ENCODE measurements around the gene UNC45B. TPM values are rescaled to one million over a fixed set of nuclear protein-coding genes. Genes with fewer than 3 reads are reported as not detected.
"Not testable (repeated sequence)": the region's sequence is repeated elsewhere in the genome, so short reads cannot be mapped to it uniquely, and the experiment has no call there.

UNC45B gene
- total RNA-seq, 1 experiment from 2014 or later: not detected

DNA sequence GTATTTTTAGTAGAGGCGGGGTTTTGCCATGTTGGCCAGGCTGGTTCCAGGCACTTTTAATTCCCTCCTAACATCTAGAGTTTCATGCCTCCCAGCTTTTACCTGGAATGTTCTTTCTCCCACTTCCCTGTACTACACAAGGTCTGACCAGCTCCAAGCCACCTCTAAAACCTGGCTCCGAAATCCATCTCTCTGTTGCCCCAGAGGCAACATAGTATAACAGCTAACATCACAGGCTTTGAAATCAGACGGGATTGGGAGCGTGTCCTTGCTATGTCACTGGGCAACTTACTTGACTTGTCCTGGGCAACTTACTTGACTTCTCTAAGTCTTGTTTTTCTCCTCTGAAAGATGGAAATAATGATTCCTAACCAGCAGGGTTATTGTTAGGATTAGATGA, 15.1 kb downstream of the UNC45B start:
- in situ Hi-C loops (cut with HindIII; ENCODE audit: low pct_unique_long_range_greater_than_20kb, low sequenced_read_pairs): no loop called here
- no peak for DNase-seq (ENCODE audit: low read depth, low spot score)

DNA sequence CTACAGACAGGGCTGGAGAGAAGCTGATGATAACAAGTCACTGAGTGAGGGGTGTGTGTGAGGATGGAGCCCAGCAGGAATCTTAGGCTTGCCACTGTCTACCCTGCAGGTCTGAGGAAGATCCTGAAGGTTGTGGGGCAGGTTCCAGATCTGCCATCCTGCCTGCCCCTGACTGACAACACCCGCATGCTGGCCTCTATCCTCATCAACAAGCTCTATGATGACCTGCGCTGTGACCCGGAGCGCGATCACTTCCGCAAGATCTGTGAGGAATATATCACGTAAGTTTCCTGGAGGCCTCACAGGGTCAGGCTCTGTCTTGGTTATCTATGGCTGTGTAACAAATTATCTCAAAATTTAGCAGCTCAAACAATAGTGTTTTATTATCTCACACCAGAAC, 16.3 kb downstream of the UNC45B start:
- in situ Hi-C loops (cut with HindIII; ENCODE audit: low pct_unique_long_range_greater_than_20kb, low sequenced_read_pairs): no loop called here
- DNase-seq (ENCODE audit: low read depth, low spot score): no peak

- no peak for DNase-seq (ENCODE audit: low read depth, low spot score)
- in situ Hi-C loops (cut with HindIII; ENCODE audit: low pct_unique_long_range_greater_than_20kb, low sequenced_read_pairs): no loop called here
Observed at GRCh38 chr17:35164716-35165115, 17.1 kb downstream of the UNC45B start.

GRCh38 chr17:35166526-35166925, 18.9 kb downstream of the UNC45B start:
- DNase-seq (ENCODE audit: low read depth, low spot score): no peak
- in situ Hi-C loops (cut with HindIII; ENCODE audit: low pct_unique_long_range_greater_than_20kb, low sequenced_read_pairs): no loop called here

DNA sequence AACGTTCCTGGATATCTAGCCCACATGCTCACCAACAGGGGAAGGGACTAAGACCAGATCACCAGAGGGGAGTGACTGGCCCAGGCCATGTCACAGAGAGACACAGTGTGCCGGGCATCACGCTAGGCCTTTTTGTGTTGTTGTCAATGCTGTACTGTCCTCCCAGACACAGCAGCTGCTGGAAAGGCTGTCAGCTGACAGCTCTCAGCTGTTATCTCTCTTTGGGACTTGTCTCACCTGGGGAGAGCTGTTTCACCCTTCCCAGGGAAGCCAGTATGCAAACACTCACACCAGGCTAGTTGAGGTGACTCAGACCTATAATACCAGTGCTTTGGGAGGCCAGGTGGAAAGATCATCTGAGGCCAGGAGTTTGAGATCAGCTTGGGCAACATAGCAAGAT, 19.4 kb downstream of the UNC45B start:
- in situ Hi-C loops (cut with HindIII; ENCODE audit: low pct_unique_long_range_greater_than_20kb, low sequenced_read_pairs): no loop called here
- DNase-seq (ENCODE audit: low read depth, low spot score): peak; percentile 49

DNA sequence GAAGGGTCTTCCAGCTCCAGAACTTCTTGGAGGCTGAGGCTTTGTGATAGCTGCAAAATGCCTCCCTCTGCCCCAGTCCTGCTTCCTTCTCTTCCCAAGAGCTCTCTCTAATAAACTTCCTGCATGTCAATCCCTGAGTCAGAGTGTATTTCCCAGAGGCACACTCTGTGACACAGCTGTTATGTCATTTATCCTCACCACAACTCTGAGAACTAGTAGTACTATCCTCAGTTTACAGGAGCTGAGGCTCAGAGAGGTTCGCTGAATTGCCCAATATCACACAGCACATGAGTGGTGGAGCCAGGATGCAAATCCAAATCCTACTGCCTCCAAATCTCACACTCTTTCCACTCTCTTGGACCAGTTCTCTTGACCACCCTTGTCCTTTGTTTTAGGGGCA, 20.0 kb downstream of the UNC45B start:
- no peak for DNase-seq (ENCODE audit: low read depth, low spot score)
- in situ Hi-C loops (cut with HindIII; ENCODE audit: low pct_unique_long_range_greater_than_20kb, low sequenced_read_pairs): no loop called here

GRCh38 chr17:35169835-35170363, 22.3 kb downstream of the UNC45B start:
- DNase-seq (ENCODE audit: low read depth, low spot score): no peak
- in situ Hi-C loops (cut with HindIII; ENCODE audit: low pct_unique_long_range_greater_than_20kb, low sequenced_read_pairs): no loop called here

DNA sequence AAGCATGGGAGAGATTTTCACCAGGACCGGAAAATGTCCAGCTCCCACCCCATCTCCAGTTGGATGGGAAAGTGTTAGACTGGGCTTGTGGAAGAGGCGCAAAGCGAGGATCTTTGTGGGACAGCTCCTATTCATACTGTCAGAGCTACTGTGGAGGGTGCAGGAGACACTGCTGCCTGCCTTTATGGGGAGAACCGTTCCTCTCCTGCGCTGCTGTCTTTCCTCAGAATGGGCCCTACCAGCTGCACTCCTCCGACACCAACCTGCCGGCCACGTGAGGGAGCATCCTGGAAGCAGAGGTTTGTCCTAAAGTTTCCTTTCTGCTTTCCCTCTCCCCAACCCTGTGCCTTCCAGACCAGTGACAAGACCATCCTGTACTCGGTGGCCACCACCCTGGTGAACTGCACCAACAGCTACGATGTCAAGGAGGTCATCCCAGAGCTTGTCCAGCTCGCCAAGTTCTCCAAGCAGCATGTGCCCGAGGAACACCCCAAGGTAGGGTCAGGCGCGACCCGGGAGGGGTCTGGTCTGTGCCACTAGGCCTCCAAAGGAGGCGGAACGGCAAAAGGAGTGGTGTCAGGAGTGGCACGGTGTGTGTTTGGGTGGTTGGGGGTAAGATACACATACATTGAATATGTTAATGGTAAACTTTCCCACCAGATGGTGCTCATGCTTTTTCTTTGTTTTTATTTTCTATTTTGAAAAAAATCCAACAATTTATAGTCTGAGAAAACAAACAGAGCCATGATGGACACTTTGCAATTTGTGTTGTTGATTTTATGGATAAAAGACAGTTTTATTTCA, 23.6 kb downstream of the UNC45B start:
- DNase-seq (ENCODE audit: low read depth, low spot score): peak; percentile 53
- in situ Hi-C loops (cut with HindIII; ENCODE audit: low pct_unique_long_range_greater_than_20kb, low sequenced_read_pairs): no loop called here

GRCh38 chr17:35171834-35172233, 24.2 kb downstream of the UNC45B start:
- peak; percentile 4 for DNase-seq (ENCODE audit: low read depth, low spot score)
- in situ Hi-C loops (cut with HindIII; ENCODE audit: low pct_unique_long_range_greater_than_20kb, low sequenced_read_pairs): no loop called here

DNA sequence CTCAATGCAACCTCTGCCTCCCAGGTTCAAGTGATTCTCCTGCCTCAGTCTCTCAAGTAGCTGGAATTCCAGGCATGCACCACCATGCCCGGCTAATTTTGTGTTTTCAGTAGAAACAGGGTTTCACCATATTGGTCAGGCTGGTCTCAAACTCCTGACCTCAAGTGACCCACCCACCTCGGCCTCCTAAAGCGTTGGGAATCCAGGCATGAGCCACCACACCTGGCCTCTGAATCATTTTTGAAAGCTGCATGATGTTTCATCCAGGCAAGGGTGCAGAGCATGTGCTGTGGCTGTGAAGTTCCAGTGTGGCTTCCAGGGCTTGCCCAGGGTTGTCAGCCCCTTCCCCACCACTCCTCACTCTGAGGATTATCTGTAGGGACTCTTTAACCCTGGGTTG, 24.7 kb downstream of the UNC45B start:
- DNase-seq (ENCODE audit: low read depth, low spot score); in situ Hi-C loops (cut with HindIII; ENCODE audit: low pct_unique_long_range_greater_than_20kb, low sequenced_read_pairs): not testable (repeated sequence)

- no peak for DNase-seq (ENCODE audit: low read depth, low spot score)
- in situ Hi-C loops (cut with HindIII; ENCODE audit: low pct_unique_long_range_greater_than_20kb, low sequenced_read_pairs): no loop called here
Observed at GRCh38 chr17:35174835-35175334, 27.3 kb downstream of the UNC45B start.

GRCh38 chr17:35175638-35176415, 28.2 kb downstream of the UNC45B start:
- DNase-seq (ENCODE audit: low read depth, low spot score): no peak
- in situ Hi-C loops (cut with HindIII; ENCODE audit: low pct_unique_long_range_greater_than_20kb, low sequenced_read_pairs): no loop called here

DNA sequence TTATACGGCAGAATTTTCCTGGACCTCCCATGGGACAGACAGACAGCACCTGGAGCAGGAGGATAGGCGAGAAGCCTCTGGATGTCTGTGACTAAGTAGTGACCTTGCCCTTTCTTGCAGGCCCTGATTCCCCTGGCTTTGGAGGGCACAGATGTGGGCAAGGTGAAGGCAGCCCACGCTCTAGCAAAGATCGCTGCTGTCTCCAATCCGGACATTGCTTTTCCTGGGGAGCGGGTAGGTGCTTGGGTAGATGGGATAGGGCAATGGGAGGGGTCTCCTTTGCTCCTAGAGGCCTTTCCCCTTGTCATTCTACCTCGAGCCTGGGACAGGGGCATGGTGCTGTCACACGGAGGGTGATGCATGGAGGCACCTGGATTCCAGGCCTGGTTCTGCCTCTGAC, 29.3 kb downstream of the UNC45B start:
- in situ Hi-C loops (cut with HindIII; ENCODE audit: low pct_unique_long_range_greater_than_20kb, low sequenced_read_pairs): no loop called here
- no peak for DNase-seq (ENCODE audit: low read depth, low spot score)

DNA sequence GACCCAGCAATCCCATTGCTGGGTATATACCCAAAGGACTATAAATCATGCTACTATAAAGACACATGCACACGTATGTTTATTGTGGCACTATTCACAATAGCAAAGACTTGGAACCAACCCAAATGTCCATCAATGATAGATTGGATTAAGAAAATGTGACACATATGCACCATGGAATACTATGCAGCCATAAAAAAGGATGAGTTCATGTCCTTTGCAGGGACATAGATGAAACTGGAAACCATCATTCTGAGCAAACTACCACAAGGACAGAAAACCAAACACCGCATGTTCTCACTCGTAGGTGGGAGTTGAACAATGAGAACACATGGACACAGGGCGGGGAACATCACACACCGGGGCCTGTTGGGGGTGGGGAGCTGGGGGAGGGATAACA, 31.8 kb downstream of the UNC45B start:
- in situ Hi-C loops (cut with HindIII; ENCODE audit: low pct_unique_long_range_greater_than_20kb, low sequenced_read_pairs); DNase-seq (ENCODE audit: low read depth, low spot score): not testable (repeated sequence)

DNA sequence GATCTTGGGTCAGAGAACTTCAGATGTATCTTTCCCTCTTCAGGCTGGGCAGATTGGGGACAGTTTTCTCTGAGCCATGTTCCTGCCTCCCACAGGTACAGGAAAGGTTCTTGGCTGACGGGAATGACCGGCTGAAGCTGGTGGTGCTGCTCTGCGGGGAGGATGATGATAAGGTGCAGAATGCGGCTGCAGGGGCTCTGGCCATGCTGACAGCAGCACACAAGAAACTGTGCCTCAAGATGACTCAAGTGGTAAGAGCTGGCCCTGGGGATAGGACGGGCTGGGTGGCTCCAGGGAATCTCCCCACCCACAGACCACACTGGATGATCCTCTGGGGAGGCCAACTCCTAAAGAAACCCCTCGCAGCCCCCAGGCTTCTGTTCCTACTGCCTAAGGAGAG, 35.7 kb downstream of the UNC45B start:
- in situ Hi-C loops (cut with HindIII; ENCODE audit: low pct_unique_long_range_greater_than_20kb, low sequenced_read_pairs): no loop called here
- DNase-seq (ENCODE audit: low read depth, low spot score): no peak

GRCh38 chr17:35184274-35184673, 36.7 kb downstream of the UNC45B start:
- in situ Hi-C loops (cut with HindIII; ENCODE audit: low pct_unique_long_range_greater_than_20kb, low sequenced_read_pairs): no loop called here
- DNase-seq (ENCODE audit: low read depth, low spot score): no peak

- in situ Hi-C loops (cut with HindIII; ENCODE audit: low pct_unique_long_range_greater_than_20kb, low sequenced_read_pairs): no loop called here
Observed at GRCh38 chr17:35185849-35186248, 38.2 kb downstream of the UNC45B start.

DNA sequence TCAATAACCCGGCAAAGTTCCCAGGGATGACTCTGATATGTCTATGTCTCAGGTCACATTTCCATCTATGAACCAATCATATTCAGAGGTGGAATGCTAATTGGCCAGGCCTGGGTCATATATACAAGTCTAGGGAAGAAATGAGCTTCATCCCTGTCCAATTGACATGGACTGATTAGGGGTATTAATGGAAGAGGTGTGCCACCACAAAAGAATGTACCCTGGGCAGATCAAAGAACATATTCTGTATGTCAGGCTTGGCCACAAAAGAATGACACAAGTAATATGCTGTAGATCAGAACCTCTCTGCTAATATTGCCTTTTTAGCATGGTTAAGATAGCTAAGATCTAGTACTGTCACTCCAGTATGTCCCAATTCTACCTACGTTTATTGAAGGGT, 39.9 kb downstream of the UNC45B start:
- in situ Hi-C loops (cut with HindIII; ENCODE audit: low pct_unique_long_range_greater_than_20kb, low sequenced_read_pairs): no loop called here
- no peak for DNase-seq (ENCODE audit: low read depth, low spot score)

More at GRCh38 chr17:35185849-35186248, 38.2 kb downstream of the UNC45B start:
- DNase-seq (ENCODE audit: low read depth, low spot score): no peak
